ENCODE results near the gene FLRT1.
A peak's percentile ranks its signal among the peaks of the same experiment; 100 is the strongest.

The FLRT1 gene

DNA sequence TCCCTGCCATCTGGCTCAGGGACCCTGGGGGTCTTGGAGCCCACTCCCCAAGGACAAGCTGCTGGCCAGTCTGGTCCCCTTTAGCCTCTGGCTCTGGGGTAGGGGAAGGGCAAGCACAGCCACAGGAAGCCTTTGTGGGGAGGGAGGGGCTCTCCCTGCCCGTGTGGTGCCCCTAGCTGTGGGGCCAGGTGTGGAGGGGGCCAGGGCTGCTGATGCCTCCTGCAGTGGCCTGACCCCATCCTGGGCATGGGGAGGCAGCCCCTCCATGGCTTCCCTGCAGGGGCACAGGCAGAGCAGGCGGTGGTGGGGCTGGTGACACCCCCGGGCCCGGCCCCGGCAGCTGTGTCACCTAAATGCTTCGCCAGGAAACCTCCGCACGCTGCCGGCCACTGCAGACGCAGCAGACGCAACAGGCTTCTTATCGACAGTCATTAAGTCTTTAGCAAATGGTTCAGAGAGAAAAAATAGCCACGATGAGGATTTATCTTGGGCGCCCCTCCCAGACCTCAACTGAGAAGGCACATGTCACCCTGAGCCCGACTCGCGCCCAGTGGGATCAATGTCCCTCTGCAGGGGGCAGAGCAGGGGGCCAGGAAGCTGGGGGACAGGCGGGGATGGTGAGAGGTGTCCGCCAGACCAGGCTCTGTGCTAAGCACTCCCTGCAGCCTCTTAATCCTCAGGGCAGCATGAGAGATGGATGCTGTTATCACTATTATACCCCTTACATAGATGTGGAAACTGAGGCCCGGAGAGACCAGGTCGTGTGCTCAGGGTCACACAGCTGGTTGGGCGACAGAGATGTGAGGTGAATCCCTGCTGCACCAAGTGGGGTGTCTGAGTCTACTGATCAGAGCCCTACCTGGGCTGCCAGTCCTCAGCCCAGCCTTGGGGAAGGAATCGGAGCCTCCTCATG, 33.9 kb downstream of the FLRT1 start:
- DNase-seq = no peak

DNA sequence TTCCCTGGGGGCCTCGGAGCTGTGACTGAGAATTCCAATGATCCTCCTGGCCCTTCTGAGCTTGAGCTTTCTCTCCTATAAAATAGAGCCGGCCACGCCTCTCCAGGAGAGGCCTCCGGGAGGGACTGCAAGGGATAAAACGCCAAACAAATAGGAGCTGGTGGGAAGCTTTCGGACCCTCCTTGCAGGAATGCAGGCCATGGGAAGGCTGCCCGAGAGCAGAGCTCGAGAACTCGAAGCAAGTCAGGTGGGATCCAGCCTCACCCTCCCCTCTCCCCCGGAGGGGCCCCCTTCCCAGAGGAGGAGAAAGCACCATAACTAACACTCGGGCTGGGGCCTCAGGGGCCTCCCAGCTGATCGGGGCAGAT, 34.6 kb downstream of the FLRT1 start:
- DNase-seq = no peak

- DNase-seq = no peak
Observed at GRCh38 chr11:64071849-64072248, 36.1 kb downstream of the FLRT1 start.

- DNase-seq = no peak
Observed at GRCh38 chr11:64072403-64072802, 36.7 kb downstream of the FLRT1 start.

DNA sequence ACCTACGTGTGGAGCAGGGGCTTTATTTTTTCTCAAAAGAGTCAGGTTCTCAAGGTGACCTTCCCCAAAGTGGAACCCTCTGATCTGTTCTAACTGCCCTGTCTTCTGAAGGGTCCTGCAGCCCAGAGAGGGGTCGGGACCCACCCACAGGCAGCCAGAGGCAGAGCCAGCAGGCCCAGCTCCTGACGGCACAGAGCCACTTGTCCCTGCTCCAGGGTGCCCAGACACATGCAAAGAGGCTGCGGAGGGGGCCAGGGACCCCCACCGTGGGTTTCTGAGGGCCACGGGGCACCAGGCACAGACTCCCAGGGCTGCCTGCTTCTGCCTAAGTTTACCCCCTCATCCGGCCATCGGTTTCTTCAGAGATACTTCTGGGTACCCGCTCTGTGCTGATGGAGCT, 37.1 kb downstream of the FLRT1 start:
- no peak for DNase-seq

DNA sequence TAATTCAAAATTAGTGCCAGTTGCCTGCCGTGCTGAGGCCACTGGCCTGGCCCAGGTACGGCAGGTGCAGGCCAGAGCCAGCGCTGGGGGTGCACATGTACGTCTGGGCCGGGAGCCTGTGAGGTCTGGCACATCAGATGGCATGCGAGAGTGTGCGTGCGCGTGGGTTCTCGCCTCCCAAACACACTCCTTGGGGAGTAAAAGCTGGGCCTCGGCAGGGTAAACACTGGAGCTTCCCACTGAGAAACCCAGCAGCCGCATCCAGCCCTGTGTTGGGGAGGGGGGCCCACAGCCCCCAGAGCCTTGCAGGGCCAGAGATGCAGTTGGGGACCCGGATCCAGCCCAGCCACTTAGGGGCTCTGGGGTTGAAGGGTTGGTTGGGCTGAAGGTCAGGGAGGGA, 37.8 kb downstream of the FLRT1 start:
- DNase-seq = no peak

- no peak for DNase-seq
Observed at GRCh38 chr11:64074239-64074638, 38.5 kb downstream of the FLRT1 start.

DNA sequence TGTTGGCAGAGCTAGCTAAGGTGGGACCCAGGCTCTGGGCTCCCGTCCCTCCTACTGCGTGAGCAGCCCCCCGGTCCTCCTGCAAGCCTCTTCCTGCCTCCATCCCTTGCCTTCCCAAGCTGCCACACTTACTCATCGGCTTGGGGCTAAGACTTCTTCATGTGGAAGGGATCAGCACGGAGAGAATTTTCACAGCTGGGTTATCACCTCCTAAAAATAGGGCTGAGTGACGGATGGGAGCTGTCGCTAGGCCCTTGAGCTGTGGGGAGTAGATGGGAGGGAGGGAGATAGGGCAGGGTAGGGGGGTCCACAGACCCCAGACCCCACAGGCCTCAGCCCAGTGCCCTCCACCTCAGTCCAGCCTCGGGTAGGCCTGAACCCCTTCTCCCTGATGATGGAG, 41.0 kb downstream of the FLRT1 start:
- DNase-seq = no peak

DNA sequence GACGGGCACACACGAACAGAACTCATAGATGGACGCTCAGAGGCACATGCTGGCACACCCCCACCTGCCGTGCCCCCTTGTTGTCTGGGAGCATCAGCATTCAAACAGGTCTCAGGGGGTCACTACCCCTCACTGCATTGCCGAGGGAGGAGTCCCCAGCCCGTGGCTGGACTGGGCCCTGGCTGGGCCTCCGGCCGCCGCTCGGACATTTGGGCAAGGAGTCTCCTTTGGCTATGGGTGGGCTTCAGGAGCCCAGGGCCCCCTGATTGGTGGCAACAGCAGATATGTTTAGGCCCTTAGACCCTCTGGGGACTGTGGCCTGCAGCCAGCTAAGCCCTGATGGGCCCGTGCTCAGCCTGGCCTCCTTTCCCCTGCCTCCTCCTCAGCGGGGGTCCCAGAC, 41.9 kb downstream of the FLRT1 start:
- no peak for DNase-seq

GRCh38 chr11:64078284-64078683, 42.6 kb downstream of the FLRT1 start:
- DNase-seq = no peak

GRCh38 chr11:64078905-64079304, 43.2 kb downstream of the FLRT1 start:
- no peak for DNase-seq

DNA sequence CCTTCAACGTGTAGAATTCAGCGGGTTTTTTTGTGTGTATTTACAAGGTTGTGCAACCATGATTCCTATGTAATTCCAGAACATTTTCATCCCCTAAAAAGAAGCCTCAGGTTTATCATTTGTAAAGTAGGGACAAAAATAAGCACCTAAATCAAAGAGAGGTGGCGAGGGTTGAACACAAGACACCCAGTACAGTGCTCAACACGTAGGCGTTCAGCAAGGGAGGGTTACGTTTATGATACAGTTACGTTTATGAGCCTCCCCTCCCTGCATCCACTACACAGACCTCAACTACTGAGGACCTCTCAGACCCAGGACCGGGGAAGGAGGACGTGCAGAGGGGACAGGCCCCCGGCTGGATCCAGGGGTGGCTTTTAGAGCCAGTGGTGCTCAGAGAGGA, 44.7 kb downstream of the FLRT1 start:
- no peak for DNase-seq

DNA sequence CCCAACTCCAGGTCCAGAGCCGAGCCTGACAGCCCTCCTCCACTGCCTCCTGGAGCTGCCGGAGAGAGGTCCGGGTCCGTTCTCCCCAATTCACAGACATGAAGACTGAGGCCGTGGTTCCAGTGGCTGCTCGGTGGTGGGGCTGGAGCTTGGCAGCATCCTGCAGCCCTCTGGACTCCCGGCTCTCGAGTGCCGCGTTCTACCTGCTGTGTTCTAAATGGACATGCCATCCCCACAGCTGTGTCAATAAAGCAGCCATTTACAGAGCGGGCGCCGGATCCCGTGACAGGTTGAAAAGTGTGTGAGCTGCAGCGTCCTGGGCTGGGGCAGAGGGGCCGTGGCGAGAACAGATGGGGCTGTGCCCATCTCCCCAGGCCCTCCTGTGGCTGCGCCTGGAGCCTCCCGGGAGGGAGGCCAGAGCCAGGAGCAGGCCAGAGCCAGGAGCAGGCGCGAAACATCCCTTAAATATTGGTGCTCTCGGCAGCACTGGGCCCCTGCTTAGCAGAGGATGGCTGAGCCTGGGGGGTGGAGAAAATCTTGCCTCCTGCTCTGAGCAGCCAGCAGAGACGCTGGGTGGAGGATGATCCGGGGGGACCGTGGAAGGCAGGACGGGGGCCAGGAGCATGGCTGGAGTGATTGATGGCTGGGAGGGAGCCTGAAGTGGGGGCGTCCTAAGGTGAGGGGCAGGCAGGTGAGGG, 46.2 kb downstream of the FLRT1 start:
- DNase-seq = peak; percentile 86

- no peak for DNase-seq
Observed at GRCh38 chr11:64083398-64084080, 47.8 kb downstream of the FLRT1 start.

- no peak for DNase-seq
Observed at GRCh38 chr11:64084146-64084950, 48.6 kb downstream of the FLRT1 start.

DNA sequence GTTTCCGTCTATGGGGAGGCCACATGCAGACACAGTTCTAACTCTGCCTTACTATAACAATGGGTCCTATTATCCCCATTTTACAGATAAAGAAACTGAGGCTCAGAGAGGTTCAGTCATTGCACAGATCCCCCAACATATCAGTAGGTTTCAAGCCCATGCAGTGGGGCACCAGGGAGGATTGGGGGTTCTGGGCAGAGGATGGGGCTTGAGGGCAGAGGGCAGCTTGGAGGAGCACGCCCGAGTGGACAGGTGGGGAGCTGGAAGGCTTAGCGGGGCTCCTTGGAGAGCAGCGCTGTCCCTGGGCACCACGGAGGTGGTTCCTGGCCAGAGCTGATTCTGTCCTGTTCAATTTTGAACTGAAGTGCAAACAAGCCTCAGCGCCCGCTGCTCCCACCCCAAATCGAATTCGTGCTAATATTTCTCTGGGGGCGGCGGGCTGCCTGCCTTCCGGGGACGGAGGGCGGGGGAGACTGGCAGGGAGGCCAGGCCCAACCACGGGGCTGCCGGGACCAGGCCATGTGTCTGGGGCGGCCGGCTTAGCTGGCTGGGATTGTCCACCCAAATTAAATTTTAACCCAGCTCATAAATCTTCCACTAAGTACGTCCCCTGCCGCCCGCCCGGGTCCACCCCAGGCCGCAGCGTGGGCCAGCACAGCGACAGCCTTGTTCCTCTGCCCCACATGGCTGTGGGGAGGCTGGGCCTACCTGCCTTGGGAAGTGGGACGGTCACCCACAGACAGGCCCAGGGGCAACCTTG, 49.4 kb downstream of the FLRT1 start:
- DNase-seq = no peak
